HG02970 (cell line): Measurements from ENCODE around the gene SPNS2.

Source experiments
- ATAC-seq: cut with Tn5 transposase; IDR thresholded peaks from one replicate; pipeline ENCODE4 v1.9.1; 2021; ENCODE audit warnings: mild to moderate bottlenecking, moderate library complexity, moderate number of reproducible peaks; ENCODE audit not compliant: unreplicated experiment, low FRiP score

SPNS2 gene

DNA sequence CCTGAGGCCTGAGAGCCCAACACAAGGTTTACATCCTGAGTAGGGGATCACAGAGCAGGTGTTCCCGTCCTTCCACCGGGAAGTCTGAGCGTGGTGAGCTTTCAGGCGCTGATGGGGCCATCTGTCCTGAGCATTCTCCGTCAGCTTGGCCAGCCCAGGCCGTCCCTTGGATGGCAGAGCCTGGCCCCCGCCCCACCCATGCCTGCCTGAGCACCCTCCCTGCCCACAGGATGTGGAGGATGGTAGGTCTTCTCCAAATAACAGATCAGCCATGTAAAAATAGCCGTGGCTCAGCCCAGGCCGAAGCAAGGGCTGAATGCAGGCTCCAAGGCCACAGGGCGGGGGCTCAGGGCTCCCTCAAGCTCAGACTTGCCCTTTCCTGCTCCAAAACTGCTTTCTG, 20.2 kb downstream of the SPNS2 start:
- no peak for ATAC-seq

DNA sequence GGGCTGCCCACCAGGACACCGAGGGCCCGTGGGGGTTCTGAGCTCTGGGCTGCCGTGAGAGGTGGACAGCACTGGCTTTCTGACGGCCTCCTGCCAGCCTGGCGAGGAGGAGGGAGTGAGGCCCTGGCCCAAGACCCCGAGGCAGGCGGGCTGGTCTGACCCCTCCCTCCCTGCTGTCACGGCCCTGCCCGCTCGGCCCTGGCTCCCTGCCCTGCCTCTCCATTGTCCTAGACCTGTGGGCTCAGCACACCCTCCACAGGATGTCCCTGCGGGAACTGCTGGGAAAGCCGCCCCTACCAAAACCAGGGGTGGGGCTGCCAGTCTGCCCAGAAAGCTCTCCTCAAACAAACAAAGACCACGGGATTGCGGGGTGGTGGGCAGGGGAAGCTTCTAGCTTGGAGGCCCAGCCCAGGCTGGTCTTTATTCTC, 20.7 kb downstream of the SPNS2 start:
- no peak for ATAC-seq

GRCh38 chr17:4520060-4520893, 21.6 kb downstream of the SPNS2 start:
- no peak for ATAC-seq

DNA sequence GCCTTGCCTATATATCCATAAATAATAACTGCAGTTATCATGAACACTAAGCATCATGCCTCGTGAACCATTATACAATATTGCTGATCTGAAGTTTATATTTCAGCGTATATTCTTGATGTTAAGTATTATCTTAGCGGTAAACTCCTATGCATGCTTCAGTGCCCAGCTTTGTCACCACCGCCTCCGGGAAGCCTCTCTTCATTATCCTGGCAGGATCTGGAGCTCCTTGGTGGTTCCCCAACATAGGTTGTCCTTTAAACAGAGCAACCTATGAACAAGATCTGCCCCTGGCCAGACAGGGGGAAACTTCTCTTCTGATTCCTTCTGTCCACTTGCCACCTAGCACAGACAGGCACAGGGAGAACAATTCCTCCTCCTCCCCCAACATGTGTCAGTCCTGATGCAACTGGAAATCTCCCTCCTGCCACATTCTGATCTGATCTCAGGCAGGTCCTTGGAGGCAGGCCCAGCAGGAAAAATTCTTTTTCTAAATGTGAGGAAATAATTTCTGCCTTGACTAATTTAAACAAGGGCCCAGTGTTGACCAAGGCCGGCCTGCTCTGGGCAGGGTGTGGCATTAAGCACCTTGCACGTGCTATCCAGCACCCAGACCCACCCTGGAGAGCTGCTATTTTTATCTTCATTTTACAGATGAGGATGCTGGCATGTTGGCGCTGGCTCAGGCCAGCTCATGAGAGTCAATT, 22.4 kb downstream of the SPNS2 start:
- no peak for ATAC-seq

DNA sequence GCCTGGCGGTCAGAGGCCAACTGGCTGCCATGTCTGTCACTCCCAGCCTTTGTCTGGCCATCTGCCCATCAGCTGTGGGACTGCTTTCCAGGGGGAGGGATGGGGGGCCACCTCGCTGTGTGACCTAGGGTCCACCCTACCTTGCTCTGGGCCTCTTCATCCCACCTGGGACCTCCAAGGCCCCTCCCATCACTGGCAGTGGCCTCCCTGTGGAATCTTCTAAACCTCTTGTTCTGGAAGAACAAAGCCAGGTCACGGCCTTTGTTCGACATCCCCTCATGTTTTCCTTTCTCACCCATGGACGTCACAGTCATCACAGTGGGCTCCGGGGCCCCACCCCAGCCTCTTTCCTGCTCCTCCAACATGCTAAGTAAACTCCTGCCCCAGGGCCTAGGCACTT, 24.0 kb downstream of the SPNS2 start:
- no peak for ATAC-seq

- no peak for ATAC-seq
Measured at GRCh38 chr17:4523946-4524345, 25.3 kb downstream of the SPNS2 start.

DNA sequence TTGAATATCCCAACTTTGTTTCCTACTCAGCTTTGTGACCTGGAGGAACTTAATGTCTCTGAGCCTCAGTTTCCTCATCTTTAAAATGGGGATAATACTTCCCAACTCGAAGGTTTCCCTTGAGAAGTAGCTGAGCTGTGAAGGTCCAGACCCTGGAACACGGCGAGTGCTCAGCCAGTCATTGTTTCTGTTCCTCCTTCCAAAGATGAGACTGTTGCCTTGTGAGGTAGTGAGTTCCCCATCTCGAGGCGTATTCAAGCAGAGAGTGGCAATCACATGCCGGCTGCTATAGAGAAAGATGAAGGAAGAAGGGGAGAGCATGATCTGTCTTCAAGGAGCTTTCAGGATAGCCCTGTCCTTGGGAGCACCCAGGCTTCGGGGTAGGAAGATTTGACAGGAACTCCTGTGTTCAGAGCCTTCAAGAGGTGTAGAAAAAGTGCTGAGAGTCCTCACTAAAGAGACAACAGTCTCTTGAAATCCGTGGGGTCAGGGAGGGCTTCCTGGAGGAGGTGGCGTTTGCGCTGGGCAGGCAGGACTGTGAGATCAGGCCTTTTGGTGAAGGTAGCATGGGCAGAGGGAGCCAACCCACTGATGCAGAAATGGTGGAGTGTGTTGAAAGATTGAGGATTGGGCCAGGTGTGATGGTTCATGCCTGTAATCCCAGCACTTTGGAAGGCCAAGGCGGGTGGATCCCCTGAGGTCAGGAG, 27.2 kb downstream of the SPNS2 start:
- ATAC-seq, result no peak

DNA sequence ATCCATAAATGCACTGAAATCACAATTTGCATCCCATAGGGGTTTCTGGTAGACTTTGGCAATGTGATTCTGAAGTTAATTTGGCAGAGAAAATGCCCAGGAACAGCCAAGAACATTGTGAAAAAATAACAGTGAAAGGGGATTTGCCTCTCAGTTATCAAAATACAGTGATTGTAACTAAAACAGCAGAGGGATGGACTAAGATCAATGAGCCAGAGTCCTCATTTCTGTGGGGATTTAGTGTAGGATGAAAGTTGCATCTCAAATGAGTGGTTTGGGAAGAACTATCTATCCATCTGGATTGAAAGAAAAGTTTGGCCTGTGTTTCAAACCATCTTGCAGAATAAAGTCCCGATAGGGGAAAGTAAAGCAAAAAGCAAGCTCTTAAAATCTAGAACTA, 28.5 kb downstream of the SPNS2 start:
- ATAC-seq, result no peak

DNA sequence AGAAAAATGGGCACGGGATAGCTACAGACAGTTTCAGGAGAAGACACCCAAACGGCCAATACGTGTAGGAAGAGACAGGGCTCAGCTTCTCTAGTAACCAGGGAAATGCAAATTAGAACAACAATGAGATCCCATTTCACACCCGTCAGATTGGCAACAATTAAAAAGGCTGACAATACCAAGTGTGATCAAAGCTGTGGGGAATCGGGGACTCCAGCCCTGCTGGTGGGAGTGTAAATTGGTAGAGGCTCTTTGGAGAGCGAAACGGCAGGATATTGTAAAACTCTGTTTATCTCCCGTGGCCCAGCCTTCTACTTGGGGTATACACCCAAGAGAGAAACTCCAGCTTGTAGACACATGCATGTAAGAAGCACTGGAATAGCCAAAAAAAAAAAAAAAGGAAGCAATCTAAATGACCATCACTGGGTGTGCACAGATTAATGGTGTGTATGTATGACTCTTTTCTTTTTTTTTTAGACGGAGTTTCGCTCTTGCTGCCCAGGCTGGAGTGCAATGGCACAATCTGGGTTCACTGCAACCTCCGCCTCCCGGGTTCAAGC, 29.0 kb downstream of the SPNS2 start:
- ATAC-seq, result no peak

DNA sequence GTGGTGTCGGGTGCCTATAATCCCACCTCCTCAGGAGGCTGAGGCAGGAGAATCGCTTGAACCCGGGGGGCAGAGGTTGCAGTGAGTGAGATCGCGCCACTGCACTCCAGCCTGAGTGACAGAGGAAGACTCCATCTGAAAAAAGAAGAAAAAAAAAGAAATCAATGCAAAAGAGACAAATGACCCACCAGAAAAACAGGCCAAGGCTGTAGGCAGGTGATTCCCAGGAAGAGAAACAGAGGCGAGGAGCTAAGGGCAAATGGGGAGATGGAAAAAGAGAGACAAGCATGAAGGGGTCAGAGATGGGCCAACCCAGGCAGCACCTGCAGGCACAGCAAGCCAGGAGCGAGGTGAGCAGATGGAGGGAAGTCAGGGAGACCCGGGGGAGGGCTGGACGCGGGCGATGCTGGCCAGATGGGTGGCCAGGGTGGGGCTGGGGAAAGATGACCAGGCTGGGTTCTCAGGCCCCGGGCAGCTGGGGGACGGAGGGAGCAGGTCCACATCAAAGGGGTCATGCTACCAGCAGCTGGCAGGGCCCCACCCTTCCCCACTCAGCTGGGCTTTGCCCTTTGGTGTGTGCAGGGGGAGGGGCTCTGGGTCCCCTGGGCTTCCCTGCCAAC, 31.0 kb downstream of the SPNS2 start:
- no peak for ATAC-seq

- no peak for ATAC-seq
Measured at GRCh38 chr17:4530799-4531730, 32.4 kb downstream of the SPNS2 start.

- no peak for ATAC-seq
Measured at GRCh38 chr17:4531988-4532736, 33.5 kb downstream of the SPNS2 start.

DNA sequence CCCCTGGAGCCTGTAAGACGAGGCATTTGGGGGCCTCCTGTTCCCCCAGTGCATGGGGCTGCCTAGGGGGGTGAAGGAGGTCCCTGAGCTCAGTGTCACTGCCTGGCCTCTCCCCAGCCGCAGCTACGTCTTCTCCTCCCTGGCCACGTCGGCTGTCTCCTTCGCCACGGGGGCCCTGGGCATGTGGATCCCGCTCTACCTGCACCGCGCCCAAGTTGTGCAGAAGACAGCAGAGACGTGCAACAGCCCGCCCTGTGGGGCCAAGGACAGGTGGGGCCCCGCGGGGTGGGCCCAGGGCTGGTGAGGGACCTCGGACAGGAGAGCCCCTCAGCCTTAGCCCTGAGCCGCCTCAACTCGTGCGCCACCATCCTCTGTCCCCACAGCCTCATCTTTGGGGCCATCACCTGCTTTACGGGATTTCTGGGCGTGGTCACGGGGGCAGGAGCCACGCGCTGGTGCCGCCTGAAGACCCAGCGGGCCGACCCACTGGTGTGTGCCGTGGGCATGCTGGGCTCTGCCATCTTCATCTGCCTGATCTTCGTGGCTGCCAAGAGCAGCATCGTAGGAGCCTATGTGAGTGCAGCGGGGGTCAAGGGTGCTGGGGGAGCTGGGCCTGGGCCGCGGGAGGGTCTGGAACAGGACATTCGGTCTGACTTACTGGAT, 34.3 kb downstream of the SPNS2 start:
- ATAC-seq, result no peak

DNA sequence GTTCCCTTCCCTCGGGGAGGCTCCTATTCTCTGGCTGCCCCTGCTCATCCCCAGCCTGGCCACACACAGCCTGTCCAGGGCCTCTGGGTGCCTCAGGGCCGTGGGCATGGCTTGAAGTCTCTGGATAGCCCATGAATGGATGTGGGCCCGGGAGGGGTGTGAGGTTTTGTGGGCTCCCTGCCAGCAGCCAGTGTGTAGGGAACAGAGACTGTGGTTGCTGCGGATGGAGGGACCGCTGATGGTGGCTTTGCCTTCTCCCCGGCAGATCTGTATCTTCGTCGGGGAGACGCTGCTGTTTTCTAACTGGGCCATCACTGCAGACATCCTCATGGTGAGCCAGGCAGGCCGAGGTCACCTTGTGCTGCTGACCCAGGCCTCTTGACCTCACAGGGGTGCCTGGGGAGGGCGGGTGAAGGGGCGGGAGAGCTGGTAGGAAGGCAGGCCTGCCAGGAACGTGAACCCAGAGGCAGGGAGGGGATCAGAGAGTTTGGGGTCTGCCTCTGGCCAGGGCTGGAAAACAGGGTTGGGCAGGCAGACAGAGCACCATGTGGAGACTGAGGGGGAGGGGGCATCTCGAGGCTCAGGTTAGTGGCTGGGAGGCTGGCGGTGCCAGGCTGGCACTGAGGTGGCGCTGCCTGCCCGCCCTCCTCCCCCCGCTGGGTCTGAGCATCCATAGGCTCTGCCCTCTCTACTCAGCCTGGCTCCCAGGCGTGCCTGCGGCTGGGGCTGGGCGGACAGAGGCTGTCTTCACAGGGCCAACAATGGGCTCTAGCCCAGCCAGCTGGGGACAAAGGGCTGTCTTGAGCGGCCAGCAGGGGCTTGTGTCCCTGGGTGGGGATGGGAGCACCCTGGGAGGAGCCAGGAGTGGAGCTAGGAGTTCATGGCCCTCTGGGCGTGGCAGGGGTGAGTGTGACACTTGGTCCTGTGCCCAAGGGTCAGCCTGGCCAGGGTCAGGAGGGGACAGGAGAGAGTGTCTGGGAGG, 35.1 kb downstream of the SPNS2 start:
- ATAC-seq, result no peak

GRCh38 chr17:4534515-4534914, 35.8 kb downstream of the SPNS2 start:
- no peak for ATAC-seq

- no peak for ATAC-seq
Measured at GRCh38 chr17:4534928-4535666, 36.4 kb downstream of the SPNS2 start.
